ENCODE results near the gene RHBDF2. TPM values are rescaled to one million over a fixed set of nuclear protein-coding genes. Genes with fewer than 3 reads are reported as not detected.

The RHBDF2 gene
- total RNA-seq, 1 experiment from 2014 or later: 18.1 TPM

- no peak for DNase-seq (ENCODE audit: low read depth)
Observed at GRCh38 chr17:76501827-76502307, 644 bp upstream of the RHBDF2 start.

GRCh38 chr17:76500747-76501017 is 541 bp downstream of the RHBDF2 start:
- DNase-seq (ENCODE audit: low read depth): no peak

GRCh38 chr17:76500074-76500746 is 1.0 kb downstream of the RHBDF2 start:
- DNase-seq (ENCODE audit: low read depth): peak; percentile 26

- DNase-seq (ENCODE audit: low read depth): peak; percentile 78
Observed at GRCh38 chr17:76499267-76499667, 2.0 kb downstream of the RHBDF2 start.

- no peak for DNase-seq (ENCODE audit: low read depth)
Observed at GRCh38 chr17:76498876-76499251, 2.4 kb downstream of the RHBDF2 start.

- DNase-seq (ENCODE audit: low read depth): peak; percentile 94
Observed at GRCh38 chr17:76497979-76498875, 3.0 kb downstream of the RHBDF2 start.

GRCh38 chr17:76497699-76497978 is 3.6 kb downstream of the RHBDF2 start:
- no peak for DNase-seq (ENCODE audit: low read depth)

GRCh38 chr17:76496464-76496863 is 4.8 kb downstream of the RHBDF2 start:
- DNase-seq (ENCODE audit: low read depth): no peak

- no peak for DNase-seq (ENCODE audit: low read depth)
Observed at GRCh38 chr17:76495663-76496400, 5.4 kb downstream of the RHBDF2 start.

- DNase-seq (ENCODE audit: low read depth): no peak
Observed at GRCh38 chr17:76493505-76494167, 7.6 kb downstream of the RHBDF2 start.

- peak; percentile 81 for DNase-seq (ENCODE audit: low read depth)
Observed at GRCh38 chr17:76492989-76493501, 8.2 kb downstream of the RHBDF2 start.

GRCh38 chr17:76492123-76492988 is 8.9 kb downstream of the RHBDF2 start:
- no peak for DNase-seq (ENCODE audit: low read depth)

- no peak for DNase-seq (ENCODE audit: low read depth)
Observed at GRCh38 chr17:76491271-76492122, 9.7 kb downstream of the RHBDF2 start.

- no peak for DNase-seq (ENCODE audit: low read depth)
Observed at GRCh38 chr17:76490112-76490710, 11.0 kb downstream of the RHBDF2 start.

- DNase-seq (ENCODE audit: low read depth): no peak
Observed at GRCh38 chr17:76487451-76488192, 13.6 kb downstream of the RHBDF2 start.

GRCh38 chr17:76485569-76485968 is 15.7 kb downstream of the RHBDF2 start:
- peak; percentile 26 for DNase-seq (ENCODE audit: low read depth)

GRCh38 chr17:76484228-76484725 is 16.9 kb downstream of the RHBDF2 start:
- DNase-seq (ENCODE audit: low read depth): no peak

- no peak for DNase-seq (ENCODE audit: low read depth)
Observed at GRCh38 chr17:76481071-76481655, 20.1 kb downstream of the RHBDF2 start.

Data from M059J (cell line).